ENCODE results near the gene TRMU.
"Not testable (repeated sequence)": the region's sequence is repeated elsewhere in the genome, so short reads cannot be mapped to it uniquely, and the experiment has no call there.

The TRMU gene

GRCh38 chr22:46300491-46300890 lies 35.0 kb upstream of the TRMU start:
- no peak for DNase-seq

- DNase-seq, result no peak
Measured at GRCh38 chr22:46303347-46303965, 32.1 kb upstream of the TRMU start.

GRCh38 chr22:46308283-46308988 lies 27.1 kb upstream of the TRMU start:
- no peak for DNase-seq

- DNase-seq, result no peak
Measured at GRCh38 chr22:46309526-46310085, 25.9 kb upstream of the TRMU start.

- no peak for DNase-seq
Measured at GRCh38 chr22:46312056-46312455, 23.5 kb upstream of the TRMU start.

- not testable (repeated sequence) for DNase-seq
Measured at GRCh38 chr22:46312848-46313247, 22.7 kb upstream of the TRMU start.

- DNase-seq, result no peak
Measured at GRCh38 chr22:46315976-46316375, 19.5 kb upstream of the TRMU start.

- DNase-seq, result no peak
Measured at GRCh38 chr22:46317646-46318045, 17.9 kb upstream of the TRMU start.

GRCh38 chr22:46318576-46318975 lies 16.9 kb upstream of the TRMU start:
- no peak for DNase-seq

- no peak for DNase-seq
Measured at GRCh38 chr22:46319319-46319718, 16.2 kb upstream of the TRMU start.

- DNase-seq, result no peak
Measured at GRCh38 chr22:46320166-46320710, 15.3 kb upstream of the TRMU start.

GRCh38 chr22:46320716-46321386 lies 14.7 kb upstream of the TRMU start:
- no peak for DNase-seq

- no peak for DNase-seq
Measured at GRCh38 chr22:46322711-46323110, 12.8 kb upstream of the TRMU start.

GRCh38 chr22:46323162-46323561 lies 12.4 kb upstream of the TRMU start:
- no peak for DNase-seq

- no peak for DNase-seq
Measured at GRCh38 chr22:46326066-46326680, 9.3 kb upstream of the TRMU start.

- DNase-seq, result no peak
Measured at GRCh38 chr22:46327691-46328465, 7.6 kb upstream of the TRMU start.

- DNase-seq, result no peak
Measured at GRCh38 chr22:46328797-46329196, 6.7 kb upstream of the TRMU start.

- DNase-seq, result no peak
Measured at GRCh38 chr22:46329616-46330015, 5.9 kb upstream of the TRMU start.

GRCh38 chr22:46330426-46330825 lies 5.1 kb upstream of the TRMU start:
- DNase-seq, result no peak

- no peak for DNase-seq
Measured at GRCh38 chr22:46331496-46331895, 4.0 kb upstream of the TRMU start.

GRCh38 chr22:46336119-46337078 lies 885 bp downstream of the TRMU start:
- no peak for DNase-seq
